Endothelial cell of umbilical vein (primary cell): ENCODE measurements around the gene TACSTD2. TPM values are rescaled to one million over a fixed set of nuclear protein-coding genes. Genes with fewer than 3 reads are reported as not detected.

ENCODE experiments used
- BruUV-seq: library from RNA; stranded (reverse); fragments of 400-500 nt; replicated peaks from 2 replicates; lab custom pipeline; 2021; lab: Mats Ljungman, UMichigan
- CTCF ChIA-PET: fragments of 300-600, 350-600 bp; sonication (Branson Sonifier 250); formaldehyde crosslinking; loops from one replicate; lab custom pipeline; 2021; ENCODE audit warnings: antibody characterized with exemption, inconsistent platforms; lab: Charles Lee
- POLR2A ChIA-PET: fragments of 300-600, 350-600 bp; sonication (Branson Sonifier 250); formaldehyde crosslinking; loops from one replicate; lab custom pipeline; 2021; ENCODE audit warnings: antibody characterized with exemption, inconsistent platforms; lab: Charles Lee
- DNase-seq: peaks from one replicate; pipeline ENCODE4 v3.0.0-alpha.2; 2011; ENCODE audit warnings: low read depth, low spot score
- FAIRE-seq: peaks from 2 replicates; lab custom pipeline; 2011; peaks lifted over from hg19 to GRCh38; lab: Jason Lieb, UNC
- H2AFZ ChIP-seq: 2 replicates; pipeline ENCODE4 v1.6.0; 2012; ENCODE audit warnings: low read depth, low read length, control low read depth, inconsistent platforms
- H3K27ac ChIP-seq: 2 replicates; pipeline ENCODE4 v1.5.1; 2011; ENCODE audit warnings: low read depth, mild to moderate bottlenecking, control low read depth, low read length, moderate library complexity; ENCODE audit not compliant: insufficient read depth
- H3K27me3 ChIP-seq, 2 experiments: 2 replicates each; pipeline versions ENCODE4 v1.6.0 to v1.6.1; 2011; ENCODE audit warnings: low read length in 2 of 2, mixed read lengths in 1 of 2; ENCODE audit not compliant: control insufficient read depth in 2 of 2, insufficient read depth in 2 of 2
- H3K36me3 ChIP-seq, 2 experiments: 2 replicates in 1 of 2; 3 replicates in 1 of 2; pipeline ENCODE4 v1.5.1; 2011; ENCODE audit warnings: low read length in 2 of 2, mild to moderate bottlenecking in 1 of 2, moderate library complexity in 1 of 2; ENCODE audit not compliant: control insufficient read depth in 2 of 2, insufficient read depth in 2 of 2; ENCODE audit errors: extremely low read depth in 1 of 2
- H3K4me1 ChIP-seq: 3 replicates; pipeline ENCODE4 v1.5.1; 2011; ENCODE audit warnings: mild to moderate bottlenecking, low read length; ENCODE audit not compliant: control insufficient read depth, insufficient read depth; ENCODE audit errors: extremely low read depth
- H3K4me2 ChIP-seq: 2 replicates; pipeline ENCODE4 v1.6.1; 2011; ENCODE audit warnings: low read length, control low read depth, mixed read lengths; ENCODE audit not compliant: insufficient read depth
- H3K4me3 ChIP-seq, 3 experiments: fragments of 200-600 bp in 1 of 3; sonication (generic), shearing (Covaris generic) in 1 of 3; replicated peaks in 1 of 3; 2 replicates each; pipeline ENCODE4 v1.5.1; 2011 to 2016; ENCODE audit warnings: control low read depth in 3 of 3, low read length in 3 of 3, mild to moderate bottlenecking in 2 of 3, inconsistent platforms in 1 of 3, low read depth in 1 of 3, moderate library complexity in 1 of 3; ENCODE audit not compliant: insufficient read depth in 1 of 3
- H3K79me2 ChIP-seq: 2 replicates; pipeline ENCODE4 v1.6.0; 2012; ENCODE audit warnings: low read length, inconsistent platforms; ENCODE audit not compliant: control insufficient read depth, insufficient read depth
- H3K9ac ChIP-seq: replicated peaks from 2 replicates; pipeline ENCODE3; 2011; ENCODE audit warnings: low read length, control low read depth; ENCODE audit not compliant: insufficient read depth; ENCODE audit errors: extremely low read depth
- H3K9me1 ChIP-seq: replicated peaks from 3 replicates; pipeline ENCODE4 v1.6.0; 2011; ENCODE audit warnings: mild to moderate bottlenecking, low read length; ENCODE audit not compliant: control insufficient read depth, insufficient read depth; ENCODE audit errors: extremely low read depth
- H3K9me3 ChIP-seq: replicated peaks from 2 replicates; pipeline ENCODE4 v1.5.1; 2012; ENCODE audit warnings: low read length, inconsistent platforms; ENCODE audit not compliant: control insufficient read depth, insufficient read depth
- H4K20me1 ChIP-seq: replicated peaks from 2 replicates; pipeline ENCODE3; 2011; ENCODE audit warnings: mild to moderate bottlenecking, low read length; ENCODE audit not compliant: control insufficient read depth, insufficient read depth; ENCODE audit errors: extremely low read depth
- CTCF ChIP-seq, 2 donors: IDR thresholded peaks; 1 replicate in 1 of 2; 2 replicates in 1 of 2; pipeline ENCODE4 v1.5.1; 2011; ENCODE audit warnings: low read length in 2 of 2, mild to moderate bottlenecking in 2 of 2, moderate library complexity in 2 of 2, control low read depth in 1 of 2, inconsistent platforms in 1 of 2, low read depth in 1 of 2; ENCODE audit not compliant: insufficient read depth in 1 of 2; ENCODE audit errors: extremely low read depth in 1 of 2
- EZH2 ChIP-seq: IDR thresholded peaks from 2 replicates; pipeline ENCODE4 v1.6.1; 2012; ENCODE audit warnings: borderline replicate concordance, low read depth, mild to moderate bottlenecking, moderate library complexity, low read length, inconsistent platforms; ENCODE audit not compliant: severe bottlenecking
- FOS ChIP-seq: IDR thresholded peaks from 2 replicates; pipeline ENCODE4 v1.6.1; 2011; ENCODE audit warnings: mild to moderate bottlenecking, low read length, moderate library complexity, borderline replicate concordance; ENCODE audit not compliant: insufficient read depth
- GATA2 ChIP-seq: IDR thresholded peaks from 2 replicates; pipeline ENCODE4 v1.7.0; 2011; ENCODE audit warnings: low read depth, mild to moderate bottlenecking, moderate library complexity, mixed read lengths, low read length; ENCODE audit not compliant: insufficient read length, insufficient read depth
- JUN ChIP-seq: IDR thresholded peaks from 2 replicates; pipeline ENCODE4 v1.6.1; 2011; ENCODE audit warnings: borderline replicate concordance, low read depth; ENCODE audit not compliant: insufficient read length, insufficient read depth
- MAX ChIP-seq: IDR thresholded peaks from 2 replicates; pipeline ENCODE4 v1.6.1; 2011; ENCODE audit not compliant: insufficient read depth, insufficient read length
- MYC ChIP-seq: IDR thresholded peaks from one replicate; pipeline ENCODE4 v1.6.1; 2011; ENCODE audit warnings: mild to moderate bottlenecking, low read depth, low read length
- POLR2A ChIP-seq: IDR thresholded peaks from 2 replicates; pipeline ENCODE4 v1.6.1; 2012; ENCODE audit warnings: low read depth, mild to moderate bottlenecking, control low read depth, low read length
- POLR2AphosphoS5 ChIP-seq: IDR thresholded peaks from 2 replicates; pipeline ENCODE4 v1.6.1; 2012; ENCODE audit warnings: low read depth, mild to moderate bottlenecking, control low read depth, low read length, moderate library complexity; ENCODE audit not compliant: insufficient read depth
- dilution Hi-C: fragments of 300-500 bp; cut with MboI; formaldehyde crosslinking; loops from one replicate; pipeline ENCODE4 v1.15.0; 2019; ENCODE audit warnings: low sequenced_read_pairs; ENCODE audit not compliant: extremely low pct_ligation_motif_present
- intact Hi-C: fragments of 100-400 bp; cut with micrococcal nuclease; formaldehyde crosslinking; loops from one replicate; pipeline ENCODE4 v1.10.0; 2022
- polyA plus RNA-seq, 4 experiments: library from polyadenylated mRNA; depleted of rRNA in 3 of 4; stranded (reverse) in 3 of 4; unstranded in 1 of 4; fragments of >200 nt; gene quantifications; 2 replicates each; pipeline versions ENCODE4 v1.2.1 to v1.2.3, GENCODE V29; 2011 to 2012; ENCODE audit warnings: missing spikeins in 1 of 4
- total RNA-seq: library from RNA; stranded (reverse); gene quantifications from 2 replicates; pipeline ENCODE4 v1.2.3, GENCODE V29; 2021

TACSTD2 gene
- total and polyA plus RNA-seq, 2 donors (not counting 3 experiments of a cell fraction or from before 2014, with no cell fraction given) = 30.7 to 43.3 TPM

GRCh38 chr1:58597996-58598395 is 20.9 kb upstream of the TACSTD2 start:
- Histone ChIP-seq H3K9ac (no peak overlapping the region), H3K9me1 (no peaks in the 10 kb centered on the region), H3K9me3 (no peaks in the 10 kb centered on the region), H3K4me3 (no peak overlapping the region), H3K79me2 (peaks cover 1% of the 10 kb centered on the region), H4K20me1 (no peaks in the 10 kb centered on the region), H3K36me3 (peaks cover 2 to 3% of the 10 kb centered on the region in 2 experiments), H3K4me1 (peaks cover 7% of the 10 kb centered on the region), H3K27me3 (no peaks in the 10 kb centered on the region), H3K27ac (no peak overlapping the region), H3K4me2 (no peak overlapping the region), H2AFZ (no peak overlapping the region)
- intact Hi-C loops (no loop called here), dilution Hi-C loops (no loop called here)
- DNase-seq (no peak), FAIRE-seq (no peak)
- TF ChIP-seq MYC = no peak
- no peak for TF ChIP-seq EZH2
- TF ChIP-seq MAX = no peak
- TF ChIP-seq JUN = no peak
- no peak for TF ChIP-seq CTCF (IDR thresholded peaks at IDR 0.05; ENCODE audit: extremely low read depth in 1 of 2, insufficient read depth in 1 of 2, low read depth in 1 of 2, low read length in 2 of 2)
- no peak for TF ChIP-seq FOS
- TF ChIP-seq POLR2A = no peak
- TF ChIP-seq POLR2AphosphoS5 = no peak
- no peak for TF ChIP-seq GATA2
- BruUV-seq = no TSS peak
- ChIA-PET CTCF (interaction anchor here (0.7 kb wide), 1 partner anchor 9 kb away, joined by 3 read pairs; no protein-coding TSS in a partner anchor), POLR2A (no interaction called here)
